NCI-H510A (cell line): ENCODE results near the gene RAMP3.

Source experiments
- DNase-seq: peaks from one replicate; lab custom pipeline; 2025; lab: John Stamatoyannopoulos, UW

The RAMP3 gene

GRCh38 chr7:45223728-45224630 is 66.4 kb downstream of the RAMP3 start:
- no peak for DNase-seq

GRCh38 chr7:45224832-45225231 is 67.2 kb downstream of the RAMP3 start:
- no peak for DNase-seq

GRCh38 chr7:45225311-45225947 is 67.8 kb downstream of the RAMP3 start:
- no peak for DNase-seq

- DNase-seq: no peak
These were observed 68.4 kb downstream of the RAMP3 start for GRCh38 chr7:45225948-45226335.

- DNase-seq: no peak
These were observed 71.7 kb downstream of the RAMP3 start for GRCh38 chr7:45229156-45229920.

GRCh38 chr7:45230083-45230482 is 72.5 kb downstream of the RAMP3 start:
- DNase-seq: no peak

- no peak for DNase-seq
These were observed 73.1 kb downstream of the RAMP3 start for GRCh38 chr7:45230611-45231165.

- DNase-seq: no peak
These were observed 75.7 kb downstream of the RAMP3 start for GRCh38 chr7:45233249-45233775.
